H9 (cell line): Measurements from ENCODE around the gene TNFRSF11A. TPM values are rescaled to one million over a fixed set of nuclear protein-coding genes. Genes with fewer than 3 reads are reported as not detected.

Source experiments
- DNase-seq: peaks from one replicate; pipeline ENCODE4 v3.0.0-alpha.2; 2017
- H2AFZ ChIP-seq: one replicate; pipeline ENCODE4 v1.6.1; 2013; ENCODE audit warnings: mild to moderate bottlenecking, low read length, control low read depth, moderate library complexity
- H2AK5ac ChIP-seq: 2 replicates; pipeline ENCODE4 v1.6.1; 2013; ENCODE audit warnings: low read length, control low read depth, mixed read lengths; ENCODE audit not compliant: insufficient read length
- H2BK120ac ChIP-seq: one replicate; pipeline ENCODE4 v1.6.1; 2013; ENCODE audit warnings: low read depth, mild to moderate bottlenecking, low read length, control low read depth, inconsistent platforms; ENCODE audit not compliant: poor library complexity, severe bottlenecking
- H2BK12ac ChIP-seq: 2 replicates; pipeline ENCODE4 v1.6.1; 2013; ENCODE audit warnings: low read length, control low read depth, mixed read lengths, low read depth; ENCODE audit not compliant: insufficient read length
- H2BK15ac ChIP-seq: 2 replicates; pipeline ENCODE4 v1.6.1; 2013; ENCODE audit warnings: low read depth, low read length, control low read depth
- H2BK20ac ChIP-seq: one replicate; pipeline ENCODE4 v1.6.1; 2013; ENCODE audit warnings: low read depth, mild to moderate bottlenecking, low read length, control low read depth, inconsistent platforms; ENCODE audit not compliant: poor library complexity, severe bottlenecking
- H2BK5ac ChIP-seq: 2 replicates; pipeline ENCODE4 v1.6.1; 2013; ENCODE audit warnings: low read length, control low read depth, mixed read lengths; ENCODE audit not compliant: insufficient read length
- H3K14ac ChIP-seq: 2 replicates; pipeline ENCODE4 v1.6.1; 2013; ENCODE audit warnings: low read length, control low read depth; ENCODE audit not compliant: insufficient read depth
- H3K18ac ChIP-seq: 2 replicates; pipeline ENCODE4 v1.6.1; 2013; ENCODE audit warnings: low read depth, mild to moderate bottlenecking, mixed read lengths, low read length, control low read depth; ENCODE audit not compliant: insufficient read length
- H3K23ac ChIP-seq: 2 replicates; pipeline ENCODE4 v1.6.1; 2013; ENCODE audit warnings: low read length, control low read depth, mixed read lengths, low read depth; ENCODE audit not compliant: insufficient read length
- H3K23me2 ChIP-seq: 2 replicates; pipeline ENCODE4 v1.6.1; 2013; ENCODE audit warnings: low read depth, mild to moderate bottlenecking, mixed read lengths, low read length, control low read depth; ENCODE audit not compliant: insufficient read length, poor library complexity, severe bottlenecking
- H3K27ac ChIP-seq: 2 replicates; pipeline ENCODE4 v1.5.1; 2013; ENCODE audit warnings: low read length, control low read depth, mixed read lengths, low read depth; ENCODE audit not compliant: insufficient read length
- H3K27me3 ChIP-seq: 2 replicates; pipeline ENCODE4 v1.6.1; 2013; ENCODE audit warnings: low read length, control low read depth, inconsistent platforms; ENCODE audit not compliant: insufficient read depth
- H3K4ac ChIP-seq: 2 replicates; pipeline ENCODE4 v1.6.1; 2013; ENCODE audit warnings: low read depth, mild to moderate bottlenecking, control low read depth, inconsistent platforms, low read length, moderate library complexity
- H3K4me1 ChIP-seq: 2 replicates; pipeline ENCODE4 v1.6.1; 2013; ENCODE audit warnings: low read length, control low read depth, inconsistent platforms; ENCODE audit not compliant: insufficient read depth
- H3K4me2 ChIP-seq: 2 replicates; pipeline ENCODE4 v1.6.1; 2013; ENCODE audit warnings: low read length, control low read depth, mixed read lengths; ENCODE audit not compliant: insufficient read length, insufficient read depth
- H3K56ac ChIP-seq: 2 replicates; pipeline ENCODE4 v1.6.1; 2013; ENCODE audit warnings: low read depth, mild to moderate bottlenecking, mixed read lengths, low read length, control low read depth; ENCODE audit not compliant: insufficient read length
- H3K79me1 ChIP-seq: 2 replicates; pipeline ENCODE4 v1.6.1; 2013; ENCODE audit warnings: low read depth, mild to moderate bottlenecking, moderate library complexity, low read length, control low read depth, inconsistent platforms; ENCODE audit not compliant: insufficient read depth, poor library complexity, severe bottlenecking
- H3K79me2 ChIP-seq: 2 replicates; pipeline ENCODE4 v1.6.1; 2013; ENCODE audit warnings: low read length, control low read depth, inconsistent platforms; ENCODE audit not compliant: insufficient read depth
- H3K9ac ChIP-seq: 2 replicates; pipeline ENCODE4 v1.6.1; 2013; ENCODE audit warnings: low read length, control low read depth, mixed read lengths; ENCODE audit not compliant: insufficient read length; ENCODE audit errors: extremely low read depth
- H3K9me3 ChIP-seq: one replicate; pipeline ENCODE4 v1.6.1; 2013; ENCODE audit warnings: low read depth, low read length, inconsistent platforms; ENCODE audit not compliant: control insufficient read depth
- H3T11ph ChIP-seq: one replicate; pipeline ENCODE4 v1.6.1; 2013; ENCODE audit warnings: mild to moderate bottlenecking, low read length, control low read depth, inconsistent platforms
- H4K20me1 ChIP-seq: one replicate; pipeline ENCODE4 v1.6.1; 2013; ENCODE audit not compliant: control insufficient read depth, insufficient read length, insufficient read depth
- H4K5ac ChIP-seq: 2 replicates; pipeline ENCODE4 v1.6.1; 2013; ENCODE audit warnings: low read depth, mild to moderate bottlenecking, mixed read lengths, low read length, control low read depth; ENCODE audit not compliant: insufficient read length
- H4K8ac ChIP-seq: replicated peaks from 2 replicates; pipeline ENCODE4 v1.6.1; 2013; ENCODE audit warnings: low read length, control low read depth, mixed read lengths, low read depth; ENCODE audit not compliant: insufficient read length
- H4K91ac ChIP-seq: 2 replicates; pipeline ENCODE4 v1.6.1; 2013; ENCODE audit warnings: low read depth, mild to moderate bottlenecking, moderate library complexity, mixed read lengths, low read length, control low read depth; ENCODE audit not compliant: insufficient read length
- H3K27ac Mint-ChIP-seq, 3 experiments: 2 replicates in 2 of 3; 3 replicates in 1 of 3; pipeline ENCODE4 v1.8.0; 2020 to 2021; ENCODE audit warnings: mixed read lengths in 3 of 3, mild to moderate bottlenecking in 1 of 3, moderate library complexity in 1 of 3
- H3K27me3 Mint-ChIP-seq: 2 replicates; pipeline ENCODE4 v1.8.0; 2021; ENCODE audit warnings: low read depth, mild to moderate bottlenecking, moderate library complexity, mixed read lengths
- H3K36me3 Mint-ChIP-seq, 3 experiments: 2 replicates in 2 of 3; 3 replicates in 1 of 3; pipeline ENCODE4 v1.8.0; 2020 to 2021; ENCODE audit warnings: low read depth in 3 of 3, mixed read lengths in 3 of 3; ENCODE audit not compliant: insufficient read depth in 1 of 3
- H3K4me1 Mint-ChIP-seq, 2 experiments: 2 replicates each; pipeline ENCODE4 v1.8.0; 2020; ENCODE audit warnings: mixed read lengths in 2 of 2
- H3K4me3 Mint-ChIP-seq, 2 experiments: 2 replicates in 1 of 2; 3 replicates in 1 of 2; pipeline ENCODE4 v1.8.0; 2020 to 2021; ENCODE audit warnings: mild to moderate bottlenecking in 2 of 2, mixed read lengths in 2 of 2, moderate library complexity in 1 of 2
- H3K9me3 Mint-ChIP-seq, 2 experiments: 2 replicates in 1 of 2; 3 replicates in 1 of 2; pipeline ENCODE4 v1.8.0; 2020; ENCODE audit warnings: mild to moderate bottlenecking in 2 of 2, mixed read lengths in 2 of 2, moderate library complexity in 1 of 2
- WGBS: extraction: QIAGEN DNeasy Blood & Tissue Kit; methylation state at CpG from one replicate; pipeline ENCODE4 v1.1.7; 2013; ENCODE audit warnings: missing lambda C conversion rate, low lambda C conversion rate, mixed read lengths; ENCODE audit not compliant: insufficient read length; ENCODE audit errors: extremely low coverage; 5-methylcytosine and 5-hydroxymethylcytosine counted together
- total RNA-seq: library from RNA; stranded (reverse); gene quantifications from 2 replicates; pipeline ENCODE4 v1.2.1, GENCODE V29; 2021
- TF ChIP-seq, protein P1 (sequence below): fragments of 200-600 bp; sonication (generic); conservative IDR thresholded peaks from 3 replicates; pipeline ENCODE4 v1.8.0; 2021; ENCODE audit warnings: antibody characterized with exemption, mild to moderate bottlenecking

TNFRSF11A gene
- total RNA-seq, 1 experiment from 2014 or later = 7.8 TPM

DNA sequence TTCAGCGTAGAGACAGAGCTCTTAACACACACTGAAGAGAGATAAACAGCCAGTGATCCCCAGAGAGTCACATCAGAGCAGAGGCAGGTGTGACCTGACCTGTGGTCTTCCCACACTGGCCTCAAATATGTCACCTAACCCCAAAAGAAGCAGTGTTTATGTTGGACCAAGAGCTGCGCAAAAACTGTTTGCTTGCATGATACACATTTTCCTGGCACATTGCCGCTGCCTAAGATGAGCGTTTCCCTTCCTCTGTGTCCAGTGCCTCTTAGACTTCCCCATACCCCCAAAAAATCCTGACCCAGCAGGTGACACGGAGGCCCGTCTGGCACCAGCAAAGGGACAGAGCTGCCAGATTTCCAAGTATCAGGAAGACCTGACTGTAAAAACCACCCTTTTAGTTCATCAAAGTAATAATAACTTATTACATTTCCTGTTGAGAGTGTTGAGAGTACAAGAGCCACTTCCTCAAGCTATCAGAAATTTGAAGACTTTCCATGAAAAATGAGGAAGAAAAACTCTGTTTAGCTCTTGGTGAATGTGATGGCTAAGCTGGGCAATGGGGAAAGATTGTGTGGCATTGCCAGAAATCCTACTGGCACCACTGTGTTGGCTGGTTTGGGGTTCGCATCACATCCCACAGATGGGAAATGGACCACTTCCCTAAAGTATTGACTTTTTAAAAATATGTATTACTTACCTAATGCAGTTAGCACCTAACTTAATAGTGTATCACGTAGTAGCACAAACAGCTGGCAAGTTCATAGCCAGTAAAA lies 6.7 kb downstream of the TNFRSF11A start:
- no peaks in the 10 kb centered on the region for H3K79me2 ChIP-seq
- peaks cover 32% of the 10 kb centered on the region for H3K27me3 Mint-ChIP-seq

More for the DNA sequence above, 6.7 kb downstream of the TNFRSF11A start:
- Mint-ChIP-seq H3K4me3 (no peak overlapping the region), H3K36me3 (no peaks in the 10 kb centered on the region), H3K4me1 (peaks cover 23 to 53% of the 10 kb centered on the region in 2 experiments), H3K9me3 (no peaks in the 10 kb centered on the region), H3K27ac (no peak overlapping the region; a peak in 1 of 7 replicates)
- Histone ChIP-seq H2BK15ac (no peak overlapping the region), H4K8ac (no peak overlapping the region), H3K4me2 (no peak overlapping the region), H2BK5ac (no peak overlapping the region), H2BK20ac (no peak overlapping the region), H2BK120ac (no peak overlapping the region), H3K56ac (no peak overlapping the region), H3K27me3 (peaks cover 2% of the 10 kb centered on the region; the same call in 1 of the 2 replicates), H3K4ac (no peak overlapping the region), H3K27ac (no peak overlapping the region), H2BK12ac (no peak overlapping the region), H3K79me1 (no peaks in the 10 kb centered on the region), H3K23me2 (no peaks in the 10 kb centered on the region), H3K23ac (no peak overlapping the region), H4K5ac (no peak overlapping the region), H4K91ac (no peak overlapping the region), H4K20me1 (no peaks in the 10 kb centered on the region), H3K9me3 (no peaks in the 10 kb centered on the region), H2AFZ (no peak overlapping the region), H3K14ac (no peak overlapping the region), H3K9ac (no peak overlapping the region), H3K4me1 (peaks cover 8% of the 10 kb centered on the region; the same call in 1 of the 2 replicates), H3K18ac (no peak overlapping the region), H2AK5ac (no peak overlapping the region), H3T11ph (no peak overlapping the region)
- no CpG with 5 or more reads among the region's 8 CpGs for WGBS
- TF ChIP-seq, protein P1, sequence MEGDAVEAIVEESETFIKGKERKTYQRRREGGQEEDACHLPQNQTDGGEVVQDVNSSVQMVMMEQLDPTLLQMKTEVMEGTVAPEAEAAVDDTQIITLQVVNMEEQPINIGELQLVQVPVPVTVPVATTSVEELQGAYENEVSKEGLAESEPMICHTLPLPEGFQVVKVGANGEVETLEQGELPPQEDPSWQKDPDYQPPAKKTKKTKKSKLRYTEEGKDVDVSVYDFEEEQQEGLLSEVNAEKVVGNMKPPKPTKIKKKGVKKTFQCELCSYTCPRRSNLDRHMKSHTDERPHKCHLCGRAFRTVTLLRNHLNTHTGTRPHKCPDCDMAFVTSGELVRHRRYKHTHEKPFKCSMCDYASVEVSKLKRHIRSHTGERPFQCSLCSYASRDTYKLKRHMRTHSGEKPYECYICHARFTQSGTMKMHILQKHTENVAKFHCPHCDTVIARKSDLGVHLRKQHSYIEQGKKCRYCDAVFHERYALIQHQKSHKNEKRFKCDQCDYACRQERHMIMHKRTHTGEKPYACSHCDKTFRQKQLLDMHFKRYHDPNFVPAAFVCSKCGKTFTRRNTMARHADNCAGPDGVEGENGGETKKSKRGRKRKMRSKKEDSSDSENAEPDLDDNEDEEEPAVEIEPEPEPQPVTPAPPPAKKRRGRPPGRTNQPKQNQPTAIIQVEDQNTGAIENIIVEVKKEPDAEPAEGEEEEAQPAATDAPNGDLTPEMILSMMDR = no peak
- no peak for DNase-seq
